Suppressor macrophage (primary cell): ENCODE measurements around the gene PSMC3IP.
"Not testable (repeated sequence)": the region's sequence is repeated elsewhere in the genome, so short reads cannot be mapped to it uniquely, and the experiment has no call there.

ENCODE experiments used
- DNase-seq, 4 experiments: peaks; one replicate each; pipeline ENCODE4 v3.0.0-alpha.2; 2020 to 2022

PSMC3IP gene

GRCh38 chr17:42560246-42560645, 17.3 kb downstream of the PSMC3IP start:
- DNase-seq: no peak

GRCh38 chr17:42559075-42559474, 18.5 kb downstream of the PSMC3IP start:
- DNase-seq: no peak

- DNase-seq: not testable (repeated sequence)
Observed at GRCh38 chr17:42555961-42556617, 21.4 kb downstream of the PSMC3IP start.

- DNase-seq: no peak
Observed at GRCh38 chr17:42555122-42555622, 22.4 kb downstream of the PSMC3IP start.

GRCh38 chr17:42554250-42555121, 23.0 kb downstream of the PSMC3IP start:
- peak; percentile 71 to 89 (median 82) for DNase-seq

- DNase-seq: peak in 1 of 4 experiments; percentile 26
Observed at GRCh38 chr17:42553866-42554249, 23.7 kb downstream of the PSMC3IP start.

GRCh38 chr17:42553161-42553818, 24.2 kb downstream of the PSMC3IP start:
- peak in 1 of 4 experiments; percentile 10 for DNase-seq

- DNase-seq: not testable (repeated sequence)
Observed at GRCh38 chr17:42552736-42553135, 24.8 kb downstream of the PSMC3IP start, which contains the start of gene HSD17B1. Gene HSD17B1, plus strand, starts transcription at chr17:42552923. Its CDS starts 11 bp downstream, at chr17:42552934.

GRCh38 chr17:42548993-42549755, 28.4 kb downstream of the PSMC3IP start:
- no peak for DNase-seq

- peak in 1 of 4 experiments; percentile 25 for DNase-seq
Observed at GRCh38 chr17:42548070-42548837, 29.3 kb downstream of the PSMC3IP start.

- no peak for DNase-seq
Observed at GRCh38 chr17:42547698-42548069, 29.8 kb downstream of the PSMC3IP start.

- DNase-seq: no peak
Observed at GRCh38 chr17:42547001-42547461, 30.5 kb downstream of the PSMC3IP start.

GRCh38 chr17:42545755-42546505, 31.6 kb downstream of the PSMC3IP start:
- DNase-seq: not testable (repeated sequence)

GRCh38 chr17:42544874-42545283, 32.6 kb downstream of the PSMC3IP start:
- DNase-seq: no peak

GRCh38 chr17:42543190-42544079, 34.1 kb downstream of the PSMC3IP start:
- no peak for DNase-seq

- DNase-seq: no peak
Observed at GRCh38 chr17:42541041-42541833, 36.3 kb downstream of the PSMC3IP start.

GRCh38 chr17:42540558-42540957, 37.0 kb downstream of the PSMC3IP start:
- not testable (repeated sequence) for DNase-seq

GRCh38 chr17:42538482-42538881, 39.0 kb downstream of the PSMC3IP start:
- no peak for DNase-seq
